HG03108 (cell line): ENCODE results near the gene C21orf91.
"Not testable (repeated sequence)": the region's sequence is repeated elsewhere in the genome, so short reads cannot be mapped to it uniquely, and the experiment has no call there.

ENCODE experiments used
- ATAC-seq: cut with Tn5 transposase; IDR thresholded peaks from one replicate; pipeline ENCODE4 v1.9.1; 2021; ENCODE audit warnings: moderate library complexity; ENCODE audit not compliant: unreplicated experiment

The C21orf91 gene

GRCh38 chr21:17779980-17780379 lies 39.2 kb downstream of the C21orf91 start:
- ATAC-seq: no peak

- ATAC-seq: no peak
These were observed 39.7 kb downstream of the C21orf91 start for GRCh38 chr21:17779496-17779895.

GRCh38 chr21:17777072-17777765 lies 41.9 kb downstream of the C21orf91 start:
- no peak for ATAC-seq

- peak; percentile 63 for ATAC-seq
These were observed 43.6 kb downstream of the C21orf91 start for GRCh38 chr21:17775431-17776126.

- not testable (repeated sequence) for ATAC-seq
These were observed 44.1 kb downstream of the C21orf91 start for GRCh38 chr21:17775021-17775420.

- ATAC-seq: no peak
These were observed 49.7 kb downstream of the C21orf91 start for GRCh38 chr21:17769447-17769845.

- ATAC-seq: no peak
These were observed 50.2 kb downstream of the C21orf91 start for GRCh38 chr21:17768840-17769446.

- ATAC-seq: no peak
These were observed 53.9 kb downstream of the C21orf91 start for GRCh38 chr21:17765207-17765606.

- ATAC-seq: no peak
These were observed 55.7 kb downstream of the C21orf91 start for GRCh38 chr21:17763288-17764037.

- no peak for ATAC-seq
These were observed 59.5 kb downstream of the C21orf91 start for GRCh38 chr21:17759511-17760178.

- no peak for ATAC-seq
These were observed 60.5 kb downstream of the C21orf91 start for GRCh38 chr21:17758683-17759082.

GRCh38 chr21:17757671-17758070 lies 61.5 kb downstream of the C21orf91 start:
- no peak for ATAC-seq

GRCh38 chr21:17753736-17754135 lies 65.4 kb downstream of the C21orf91 start:
- no peak for ATAC-seq

- ATAC-seq: no peak
These were observed 67.0 kb downstream of the C21orf91 start for GRCh38 chr21:17752171-17752570.

GRCh38 chr21:17746920-17747319 lies 72.2 kb downstream of the C21orf91 start:
- no peak for ATAC-seq

GRCh38 chr21:17745086-17745485 lies 74.1 kb downstream of the C21orf91 start:
- no peak for ATAC-seq

- ATAC-seq: no peak
These were observed 76.1 kb downstream of the C21orf91 start for GRCh38 chr21:17742940-17743592.

- ATAC-seq: no peak
These were observed 77.0 kb downstream of the C21orf91 start for GRCh38 chr21:17742181-17742580.
